ENCODE results near the gene LIPH.

- no peak for TF ChIP-seq CTCF (IDR thresholded peaks at IDR 0.05 in 8 of 11, conservative IDR thresholded peaks at IDR 0.05 in 3 of 11)
- peak in 2 of 3 donors; percentile 6 to 46 for TF ChIP-seq POLR2AphosphoS5 (IDR thresholded peaks at IDR 0.05)
- no peak for TF ChIP-seq POLR2A (IDR thresholded peaks at IDR 0.05)
These were observed 9.1 kb upstream of the LIPH start for GRCh38 chr3:185561374-185561943.
